ENCODE data around the gene RFC2. TPM values are rescaled to one million over a fixed set of nuclear protein-coding genes. Genes with fewer than 3 reads are reported as not detected.
A peak's percentile ranks its signal among the peaks of the same experiment; 100 is the strongest.

RFC2 gene
- total RNA-seq, 1 experiment from 2014 or later, result 75.6 TPM

- Histone ChIP-seq H3K9ac (ENCODE audit: low read length) (peak overlapping the region; percentile 24; the same call in 1 of the 2 replicates), H2AFZ (ENCODE audit: low read depth, low read length, poor library complexity, severe bottlenecking) (no peak overlapping the region), H3K9me3 (ENCODE audit: control insufficient read depth in 1 of 2, insufficient read depth in 1 of 2, low read depth in 1 of 2, low read length in 2 of 2) (no peaks in the 10 kb centered on the region), H3K4me1 (ENCODE audit: control insufficient read depth in 1 of 2, insufficient read depth in 2 of 2, low read length in 2 of 2) (peaks cover 58 to 72% of the 10 kb centered on the region in 2 experiments), H3K9me2 (ENCODE audit: insufficient read depth) (no peaks in the 10 kb centered on the region), H3K36me3 (ENCODE audit: control insufficient read depth in 1 of 2, insufficient read depth in 2 of 2, low read length in 2 of 2) (no peaks in the 10 kb centered on the region), H3K27ac (ENCODE audit: low read depth, low read length) (peak overlapping the region; percentile 84; the same call in 1 of the 2 replicates), H3K4me2 (ENCODE audit: low read length) (peak overlapping the region; percentile 94), H3K27me3 (ENCODE audit: insufficient read depth, low read length) (no peaks in the 10 kb centered on the region), H4K20me1 (ENCODE audit: insufficient read depth) (no peaks in the 10 kb centered on the region), H3K79me2 (ENCODE audit: insufficient read depth, low read length) (peaks cover 65% of the 10 kb centered on the region), H3K4me3 (replicated peaks in 1 of 2; ENCODE audit: low read depth in 1 of 2, low read length in 2 of 2) (no peak overlapping the region)
- ChIA-PET RAD21 (ENCODE audit: low non-redundant PET in 1 of 2, low total read pairs in 2 of 2, uncharacterized antibody in 2 of 2, unreplicated experiment in 2 of 2) (no interaction called here), POLR2A (interaction anchor here (1.4 to 1.8 kb wide), 3 partner anchors 11 to 22 kb away, joined by 3 to 6 read pairs (median 4); no protein-coding TSS in a partner anchor), CTCF (interaction anchor here (2.9 kb wide), 1 partner anchor 16 kb away, joined by 14 read pairs; no protein-coding TSS in a partner anchor)
- intact Hi-C loops (cut with micrococcal nuclease), result no loop called here
- BruUV-seq (replicated peaks), result no TSS peak
- TF ChIP-seq SIN3A (IDR thresholded peaks at IDR 0.05; ENCODE audit: low read depth) (no peak), SP1 (IDR thresholded peaks at IDR 0.05; ENCODE audit: low read depth) (no peak), RAD21 (IDR thresholded peaks at IDR 0.05; ENCODE audit: low read depth) (no peak), POLR2AphosphoS5 (IDR thresholded peaks at IDR 0.05; ENCODE audit: low read depth, low read length) (no peak), FOSL1 (IDR thresholded peaks at IDR 0.05; ENCODE audit: low read depth) (no peak), EZH2 (IDR thresholded peaks at IDR 0.05) (no peak), ZNF274 (IDR thresholded peaks at IDR 0.05; ENCODE audit: low read depth, low read length) (no peak), ZFX (IDR thresholded peaks at IDR 0.05) (no peak), EGR1 (IDR thresholded peaks at IDR 0.05; ENCODE audit: low read depth) (no peak), JUND (IDR thresholded peaks at IDR 0.05) (no peak), POLR2A (IDR thresholded peaks at IDR 0.05; ENCODE audit: borderline replicate concordance, extremely low read depth, insufficient read depth, insufficient read length) (no peak), MAX (IDR thresholded peaks at IDR 0.05) (no peak), SRF (IDR thresholded peaks at IDR 0.05; ENCODE audit: low read depth) (no peak), EZH2phosphoT487 (IDR thresholded peaks at IDR 0.05; ENCODE audit: borderline replicate concordance) (no peak), TCF7L2 (IDR thresholded peaks at IDR 0.05; ENCODE audit: borderline replicate concordance, extremely low read depth, insufficient read depth, insufficient read length) (no peak), CBX3 (IDR thresholded peaks at IDR 0.05; ENCODE audit: low read depth) (no peak), CEBPB (IDR thresholded peaks at IDR 0.05; ENCODE audit: low read depth) (no peak), ZBTB33 (IDR thresholded peaks at IDR 0.05; ENCODE audit: extremely low read depth, insufficient replicate concordance, low read length) (no peak)
- TF ChIP-seq, protein P1, sequence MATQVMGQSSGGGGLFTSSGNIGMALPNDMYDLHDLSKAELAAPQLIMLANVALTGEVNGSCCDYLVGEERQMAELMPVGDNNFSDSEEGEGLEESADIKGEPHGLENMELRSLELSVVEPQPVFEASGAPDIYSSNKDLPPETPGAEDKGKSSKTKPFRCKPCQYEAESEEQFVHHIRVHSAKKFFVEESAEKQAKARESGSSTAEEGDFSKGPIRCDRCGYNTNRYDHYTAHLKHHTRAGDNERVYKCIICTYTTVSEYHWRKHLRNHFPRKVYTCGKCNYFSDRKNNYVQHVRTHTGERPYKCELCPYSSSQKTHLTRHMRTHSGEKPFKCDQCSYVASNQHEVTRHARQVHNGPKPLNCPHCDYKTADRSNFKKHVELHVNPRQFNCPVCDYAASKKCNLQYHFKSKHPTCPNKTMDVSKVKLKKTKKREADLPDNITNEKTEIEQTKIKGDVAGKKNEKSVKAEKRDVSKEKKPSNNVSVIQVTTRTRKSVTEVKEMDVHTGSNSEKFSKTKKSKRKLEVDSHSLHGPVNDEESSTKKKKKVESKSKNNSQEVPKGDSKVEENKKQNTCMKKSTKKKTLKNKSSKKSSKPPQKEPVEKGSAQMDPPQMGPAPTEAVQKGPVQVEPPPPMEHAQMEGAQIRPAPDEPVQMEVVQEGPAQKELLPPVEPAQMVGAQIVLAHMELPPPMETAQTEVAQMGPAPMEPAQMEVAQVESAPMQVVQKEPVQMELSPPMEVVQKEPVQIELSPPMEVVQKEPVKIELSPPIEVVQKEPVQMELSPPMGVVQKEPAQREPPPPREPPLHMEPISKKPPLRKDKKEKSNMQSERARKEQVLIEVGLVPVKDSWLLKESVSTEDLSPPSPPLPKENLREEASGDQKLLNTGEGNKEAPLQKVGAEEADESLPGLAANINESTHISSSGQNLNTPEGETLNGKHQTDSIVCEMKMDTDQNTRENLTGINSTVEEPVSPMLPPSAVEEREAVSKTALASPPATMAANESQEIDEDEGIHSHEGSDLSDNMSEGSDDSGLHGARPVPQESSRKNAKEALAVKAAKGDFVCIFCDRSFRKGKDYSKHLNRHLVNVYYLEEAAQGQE (IDR thresholded peaks at IDR 0.05; ENCODE audit: low read depth), result no peak
- DNase-seq (ENCODE audit: low read depth, low spot score) (no peak), ATAC-seq (no peak)
These were observed 37.3 kb upstream of the RFC2 start for GRCh38 chr7:74291535-74291934.
